Measurements from ENCODE around the gene PSEN1.

The PSEN1 gene

DNA sequence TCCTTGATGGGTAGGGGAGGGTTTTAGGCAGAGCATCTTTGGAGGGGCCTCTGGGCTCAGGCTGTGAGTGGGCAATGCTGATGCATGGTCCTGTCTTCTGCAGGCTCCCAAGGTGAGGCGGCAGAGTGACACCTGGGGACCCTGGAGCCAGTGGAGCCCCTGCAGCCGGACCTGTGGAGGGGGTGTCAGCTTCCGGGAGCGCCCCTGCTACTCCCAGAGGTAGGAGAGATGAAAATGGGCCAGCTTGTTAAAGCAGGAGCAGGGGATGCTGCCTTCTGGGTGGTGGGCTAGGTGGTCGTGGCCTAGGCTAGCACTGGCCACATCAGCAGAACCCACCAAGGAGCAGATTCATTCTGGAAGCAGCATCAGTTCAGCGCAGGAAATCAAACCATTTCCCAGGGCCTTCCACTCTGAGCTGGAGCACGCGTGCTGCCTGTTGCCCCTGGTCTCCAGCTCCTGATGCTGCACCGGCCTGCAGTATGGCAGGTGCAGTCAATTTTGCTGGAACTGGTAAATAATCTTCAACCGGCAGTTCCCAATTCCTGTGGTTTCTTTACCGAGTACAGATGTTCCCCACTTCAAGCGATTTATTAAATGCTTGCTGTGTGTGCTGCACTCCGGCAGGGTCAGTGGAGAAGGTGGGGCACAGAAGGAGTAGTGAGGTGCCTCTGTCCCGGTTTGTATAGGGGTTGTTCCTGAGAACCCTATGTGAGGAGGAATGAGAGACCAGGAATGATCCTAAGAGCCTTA lies 108.4 kb downstream of the PSEN1 start:
- H3K4me3 ChIP-seq (ENCODE audit: low read length) = no peak overlapping the region
- no peak for DNase-seq (ENCODE audit: low read depth, low spot score)
- no peaks in the 10 kb centered on the region for H3K36me3 ChIP-seq (ENCODE audit: control insufficient read depth, insufficient read depth, low read length)
- H3K4me1 ChIP-seq (ENCODE audit: control insufficient read depth, insufficient read depth, low read length) = no peaks in the 10 kb centered on the region
- H3K27me3 ChIP-seq (ENCODE audit: control insufficient read depth, insufficient read depth, low read length) = 0 out of 2 replicates have a peak, but pooled peaks cover 1% of the 10 kb centered on the region
- H3K9me3 ChIP-seq (ENCODE audit: control insufficient read depth, insufficient read depth, low read length) = no peaks in the 10 kb centered on the region
- no CpG with 5 or more reads among the region's 14 CpGs for WGBS (ENCODE audit: insufficient coverage, insufficient read length)
- H3K27ac ChIP-seq (ENCODE audit: low read length) = no peak overlapping the region

DNA sequence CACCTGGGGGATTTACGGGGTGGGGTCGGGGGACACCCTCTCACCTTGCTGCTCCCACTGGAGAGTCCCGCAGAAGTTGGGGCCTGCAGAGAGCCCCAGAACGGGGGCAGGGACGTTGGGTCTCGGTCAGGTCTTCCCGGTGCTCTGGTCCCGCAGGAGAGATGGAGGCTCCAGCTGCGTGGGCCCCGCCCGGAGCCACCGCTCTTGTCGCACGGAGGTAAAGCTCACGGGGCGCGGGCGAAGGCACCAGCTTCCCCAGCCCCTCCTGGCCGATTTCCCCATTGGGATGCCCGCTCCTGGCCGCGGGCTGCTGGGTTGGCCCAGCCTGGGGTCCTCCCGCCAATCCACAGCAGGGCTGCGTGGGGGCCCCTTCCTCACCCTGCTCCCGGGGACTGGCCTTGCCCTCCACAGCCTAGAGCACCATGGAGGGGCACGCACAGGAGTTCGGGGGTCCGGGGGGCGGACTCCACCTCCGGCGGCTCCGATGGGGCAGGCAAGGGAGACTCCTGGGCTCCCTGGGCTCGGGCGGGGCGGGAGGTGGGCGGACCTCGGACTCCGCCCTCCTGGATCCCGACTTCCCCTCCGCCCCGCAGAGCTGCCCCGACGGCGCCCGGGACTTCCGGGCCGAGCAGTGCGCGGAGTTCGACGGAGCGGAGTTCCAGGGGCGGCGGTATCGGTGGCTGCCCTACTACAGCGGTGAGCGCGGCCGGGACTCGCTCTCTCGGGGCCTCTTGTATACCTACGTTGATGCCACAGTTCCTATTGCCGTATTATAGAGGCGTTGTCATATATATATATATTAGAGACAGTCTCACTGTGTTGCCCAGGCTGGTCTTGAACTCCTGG lies 109.4 kb downstream of the PSEN1 start:
- H3K9me3 ChIP-seq (ENCODE audit: control insufficient read depth, insufficient read depth, low read length) = no peaks in the 10 kb centered on the region
- no peak overlapping the region for H3K27ac ChIP-seq (ENCODE audit: low read length)
- no peak overlapping the region for H3K4me3 ChIP-seq (ENCODE audit: low read length)
- H3K4me1 ChIP-seq (ENCODE audit: control insufficient read depth, insufficient read depth, low read length) = no peaks in the 10 kb centered on the region
- no peaks in the 10 kb centered on the region for H3K36me3 ChIP-seq (ENCODE audit: control insufficient read depth, insufficient read depth, low read length)
- no peak for DNase-seq (ENCODE audit: low read depth, low spot score)
- H3K27me3 ChIP-seq (ENCODE audit: control insufficient read depth, insufficient read depth, low read length) = no peaks in the 10 kb centered on the region
- WGBS (ENCODE audit: insufficient coverage, insufficient read length) = no CpG with 5 or more reads among the region's 64 CpGs

DNA sequence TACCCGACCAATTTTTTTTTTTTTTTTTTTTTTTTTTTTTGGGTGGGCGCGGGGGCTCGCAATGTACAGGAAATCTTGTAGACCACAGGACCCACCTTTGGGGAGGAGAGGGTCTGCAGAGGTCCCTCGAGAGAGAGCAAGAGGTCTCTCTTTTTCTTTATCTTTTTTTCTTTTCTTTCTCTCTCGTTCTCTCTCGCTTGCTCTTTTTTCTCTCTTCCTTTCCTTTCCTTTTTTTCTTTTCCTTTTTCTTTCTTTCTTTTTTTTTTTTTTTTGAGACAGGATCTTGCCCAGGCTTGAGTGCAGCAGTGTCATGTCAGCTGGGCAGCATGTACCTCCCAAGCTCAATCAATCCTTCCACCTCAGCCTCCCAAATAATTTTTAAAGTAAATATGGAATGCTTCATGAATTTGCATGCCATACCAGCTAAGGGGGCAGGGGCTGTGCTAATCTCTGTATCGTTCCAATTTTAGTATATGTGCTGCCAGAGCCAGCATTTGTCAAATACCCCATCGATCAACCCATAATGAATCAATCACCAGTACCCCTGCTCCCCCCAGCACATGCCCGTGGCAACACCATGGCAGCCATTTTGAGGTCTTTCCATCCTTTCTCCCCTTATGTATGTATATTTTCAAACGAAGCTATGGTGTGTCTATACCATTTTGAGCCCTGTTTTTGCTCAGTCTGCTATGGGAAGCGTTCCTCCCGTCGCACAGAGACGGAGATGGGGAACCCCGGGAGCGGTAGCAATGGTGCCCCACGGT lies 110.3 kb downstream of the PSEN1 start:
- no peaks in the 10 kb centered on the region for H3K36me3 ChIP-seq (ENCODE audit: control insufficient read depth, insufficient read depth, low read length)
- H3K27me3 ChIP-seq (ENCODE audit: control insufficient read depth, insufficient read depth, low read length) = no peaks in the 10 kb centered on the region
- H3K27ac ChIP-seq (ENCODE audit: low read length) = no peak overlapping the region
- no peak for DNase-seq (ENCODE audit: low read depth, low spot score)
- H3K9me3 ChIP-seq (ENCODE audit: control insufficient read depth, insufficient read depth, low read length) = no peaks in the 10 kb centered on the region
- no peaks in the 10 kb centered on the region for H3K4me1 ChIP-seq (ENCODE audit: control insufficient read depth, insufficient read depth, low read length)
- WGBS (ENCODE audit: insufficient coverage, insufficient read length) = no CpG with 5 or more reads among the region's 18 CpGs
- no peak overlapping the region for H3K4me3 ChIP-seq (ENCODE audit: low read length)

DNA sequence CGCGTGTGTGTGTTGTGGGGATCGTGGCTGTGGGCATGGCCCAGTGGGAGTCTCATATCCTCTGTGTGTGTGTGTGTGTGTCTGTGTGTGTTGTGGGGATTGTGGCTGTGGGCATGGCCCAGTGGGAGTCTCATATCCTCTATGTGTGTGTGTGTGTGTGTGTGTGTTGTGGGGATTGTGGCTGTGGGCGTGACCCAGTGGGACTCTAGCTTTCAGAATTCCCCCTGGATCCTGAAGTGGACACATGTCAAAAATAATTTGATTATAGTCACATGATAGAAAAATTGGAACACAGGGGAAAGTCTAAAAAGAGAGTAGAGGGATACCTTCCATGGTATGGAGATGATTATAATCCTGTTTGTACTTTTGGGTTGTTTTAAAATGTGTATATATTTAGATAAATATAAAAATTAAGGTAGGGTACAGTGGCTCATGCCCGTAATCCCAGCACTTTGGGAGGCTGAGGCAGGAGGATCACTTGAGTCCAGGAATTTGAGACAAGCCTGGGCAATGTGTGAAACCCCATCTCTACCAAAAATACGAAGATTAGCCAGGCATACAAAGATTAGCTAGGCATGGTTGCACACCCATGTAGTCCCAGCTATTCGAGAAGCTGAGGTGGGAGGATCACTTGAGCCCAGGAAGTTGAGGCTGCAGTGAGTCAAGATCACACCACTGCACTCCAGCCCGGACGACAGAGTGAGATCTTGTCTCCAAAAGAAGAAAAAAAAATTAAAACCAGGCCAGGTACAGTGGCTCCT lies 112.0 kb downstream of the PSEN1 start:
- no peaks in the 10 kb centered on the region for H3K27me3 ChIP-seq (ENCODE audit: control insufficient read depth, insufficient read depth, low read length)
- WGBS (ENCODE audit: insufficient coverage, insufficient read length) = no CpG with 5 or more reads among the region's 9 CpGs
- no peaks in the 10 kb centered on the region for H3K4me1 ChIP-seq (ENCODE audit: control insufficient read depth, insufficient read depth, low read length)
- DNase-seq (ENCODE audit: low read depth, low spot score) = no peak
- no peak overlapping the region for H3K27ac ChIP-seq (ENCODE audit: low read length)
- H3K9me3 ChIP-seq (ENCODE audit: control insufficient read depth, insufficient read depth, low read length) = no peaks in the 10 kb centered on the region
- H3K36me3 ChIP-seq (ENCODE audit: control insufficient read depth, insufficient read depth, low read length) = no peaks in the 10 kb centered on the region
- no peak overlapping the region for H3K4me3 ChIP-seq (ENCODE audit: low read length)

DNA sequence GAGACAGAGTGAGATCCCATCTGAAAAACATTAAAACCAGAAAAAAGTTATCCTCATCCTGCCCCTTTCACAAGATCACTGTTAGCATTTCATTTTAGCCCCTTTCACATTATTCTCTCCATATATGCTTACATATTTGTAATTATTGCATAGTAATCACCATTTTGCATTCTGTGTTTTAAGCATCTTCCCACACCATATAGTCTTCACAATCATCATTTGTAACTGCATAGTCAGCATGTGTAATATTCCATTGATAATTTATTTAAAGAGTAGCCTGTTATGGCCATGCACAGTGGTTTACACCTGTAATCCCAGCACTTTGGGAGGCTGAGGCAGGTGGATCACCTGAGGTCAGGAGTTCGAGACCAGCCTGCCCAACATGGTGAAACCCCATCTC lies 112.8 kb downstream of the PSEN1 start:
- Histone ChIP-seq H3K4me3 (ENCODE audit: low read length) (no peak overlapping the region), H3K4me1 (ENCODE audit: control insufficient read depth, insufficient read depth, low read length) (no peaks in the 10 kb centered on the region), H3K36me3 (ENCODE audit: control insufficient read depth, insufficient read depth, low read length) (no peaks in the 10 kb centered on the region), H3K9me3 (ENCODE audit: control insufficient read depth, insufficient read depth, low read length) (no peaks in the 10 kb centered on the region), H3K27me3 (ENCODE audit: control insufficient read depth, insufficient read depth, low read length) (no peaks in the 10 kb centered on the region), H3K27ac (ENCODE audit: low read length) (no peak overlapping the region)
- no CpG with 5 or more reads among the region's 1 CpG for WGBS (ENCODE audit: insufficient coverage, insufficient read length)
- no peak for DNase-seq (ENCODE audit: low read depth, low spot score)

- Histone ChIP-seq H3K27ac (ENCODE audit: low read length) (no peak overlapping the region), H3K27me3 (ENCODE audit: control insufficient read depth, insufficient read depth, low read length) (no peaks in the 10 kb centered on the region), H3K36me3 (ENCODE audit: control insufficient read depth, insufficient read depth, low read length) (no peaks in the 10 kb centered on the region), H3K4me3 (ENCODE audit: low read length) (no peak overlapping the region), H3K9me3 (ENCODE audit: control insufficient read depth, insufficient read depth, low read length) (no peaks in the 10 kb centered on the region), H3K4me1 (ENCODE audit: control insufficient read depth, insufficient read depth, low read length) (no peaks in the 10 kb centered on the region)
- no peak for DNase-seq (ENCODE audit: low read depth, low spot score)
- no CpG with 5 or more reads among the region's 13 CpGs for WGBS (ENCODE audit: insufficient coverage, insufficient read length)
Measured at GRCh38 chr14:73249564-73250316, 113.4 kb downstream of the PSEN1 start.

DNA sequence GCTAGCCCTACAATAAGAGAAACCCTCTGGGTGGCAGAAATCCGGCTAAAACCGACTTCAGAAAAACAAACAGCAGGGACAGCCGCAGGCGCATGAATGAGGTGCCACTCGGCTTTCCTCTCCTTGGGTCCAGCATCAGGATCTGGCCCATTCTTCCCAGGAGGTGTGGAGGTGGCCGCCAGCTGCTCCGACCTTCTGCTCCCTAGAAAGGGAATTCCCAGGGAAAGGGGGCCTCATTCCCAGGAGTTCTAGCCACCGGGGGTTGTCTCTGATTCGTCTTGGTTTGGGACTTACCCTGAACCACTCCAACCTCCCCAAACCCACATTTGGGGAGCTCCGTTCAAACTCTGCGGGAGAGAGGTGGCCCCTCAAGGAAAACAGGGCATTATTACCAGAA lies 114.0 kb downstream of the PSEN1 start:
- Histone ChIP-seq H3K36me3 (ENCODE audit: control insufficient read depth, insufficient read depth, low read length) (no peaks in the 10 kb centered on the region), H3K4me3 (ENCODE audit: low read length) (no peak overlapping the region), H3K27ac (ENCODE audit: low read length) (no peak overlapping the region), H3K9me3 (ENCODE audit: control insufficient read depth, insufficient read depth, low read length) (no peaks in the 10 kb centered on the region), H3K27me3 (ENCODE audit: control insufficient read depth, insufficient read depth, low read length) (no peaks in the 10 kb centered on the region), H3K4me1 (ENCODE audit: control insufficient read depth, insufficient read depth, low read length) (no peaks in the 10 kb centered on the region)
- no CpG with 5 or more reads among the region's 11 CpGs for WGBS (ENCODE audit: insufficient coverage, insufficient read length)
- no peak for DNase-seq (ENCODE audit: low read depth, low spot score)

DNA sequence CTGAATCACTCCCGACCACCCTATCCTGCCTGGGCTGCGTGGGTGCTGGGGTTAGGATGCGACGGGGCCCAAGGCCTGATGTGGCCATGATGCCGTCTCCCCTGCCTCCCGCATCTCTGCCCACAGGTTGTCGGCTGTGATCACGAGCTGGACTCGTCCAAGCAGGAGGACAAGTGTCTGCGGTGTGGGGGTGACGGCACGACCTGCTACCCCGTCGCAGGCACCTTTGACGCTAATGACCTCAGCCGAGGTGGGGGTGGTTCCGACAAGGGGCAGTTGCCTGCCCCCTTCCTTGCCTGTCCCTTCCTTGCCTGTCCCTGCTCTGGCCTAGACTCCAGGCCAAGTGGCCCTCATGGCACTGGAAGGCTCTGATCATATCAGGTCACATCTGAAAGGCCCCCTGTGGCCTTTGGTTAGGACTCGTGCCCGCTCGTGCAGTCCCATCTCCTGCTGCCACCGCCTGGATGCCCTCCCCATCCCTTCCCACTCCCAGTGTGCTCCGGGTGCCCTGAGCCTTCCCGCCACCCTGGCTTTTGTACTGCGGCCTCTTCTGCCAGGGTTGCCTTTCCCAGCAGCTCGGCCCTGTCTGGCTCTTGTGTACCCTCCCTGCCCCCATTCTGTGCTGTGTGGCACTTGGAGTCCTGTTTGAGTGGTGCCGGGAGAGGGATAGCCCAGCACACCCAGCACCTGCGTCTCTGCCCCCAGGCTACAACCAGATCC lies 114.6 kb downstream of the PSEN1 start:
- H3K27ac ChIP-seq (ENCODE audit: low read length) = no peak overlapping the region
- WGBS (ENCODE audit: insufficient coverage, insufficient read length) = no CpG with 5 or more reads among the region's 27 CpGs
- no peaks in the 10 kb centered on the region for H3K36me3 ChIP-seq (ENCODE audit: control insufficient read depth, insufficient read depth, low read length)
- no peaks in the 10 kb centered on the region for H3K27me3 ChIP-seq (ENCODE audit: control insufficient read depth, insufficient read depth, low read length)
- H3K4me1 ChIP-seq (ENCODE audit: control insufficient read depth, insufficient read depth, low read length) = no peaks in the 10 kb centered on the region
- no peaks in the 10 kb centered on the region for H3K9me3 ChIP-seq (ENCODE audit: control insufficient read depth, insufficient read depth, low read length)
- no peak for DNase-seq (ENCODE audit: low read depth, low spot score)
- no peak overlapping the region for H3K4me3 ChIP-seq (ENCODE audit: low read length)

GRCh38 chr14:73251516-73252215 lies 115.4 kb downstream of the PSEN1 start:
- no peak overlapping the region for H3K4me3 ChIP-seq (ENCODE audit: low read length)
- H3K27ac ChIP-seq (ENCODE audit: low read length) = no peak overlapping the region
- H3K36me3 ChIP-seq (ENCODE audit: control insufficient read depth, insufficient read depth, low read length) = no peaks in the 10 kb centered on the region
- DNase-seq (ENCODE audit: low read depth, low spot score) = no peak
- H3K4me1 ChIP-seq (ENCODE audit: control insufficient read depth, insufficient read depth, low read length) = no peaks in the 10 kb centered on the region
- no peaks in the 10 kb centered on the region for H3K9me3 ChIP-seq (ENCODE audit: control insufficient read depth, insufficient read depth, low read length)
- H3K27me3 ChIP-seq (ENCODE audit: control insufficient read depth, insufficient read depth, low read length) = no peaks in the 10 kb centered on the region
- WGBS (ENCODE audit: insufficient coverage, insufficient read length) = no CpG with 5 or more reads among the region's 30 CpGs

Measured in iPS DF 6.9 (cell line).